HG03439 (cell line): ENCODE data around the gene KANK2.
"Not testable (repeated sequence)": the region's sequence is repeated elsewhere in the genome, so short reads cannot be mapped to it uniquely, and the experiment has no call there.

Source experiments
- ATAC-seq: cut with Tn5 transposase; IDR thresholded peaks from one replicate; pipeline ENCODE4 v1.9.1; 2021; ENCODE audit warnings: mild to moderate bottlenecking, moderate library complexity; ENCODE audit not compliant: unreplicated experiment

KANK2 gene

DNA sequence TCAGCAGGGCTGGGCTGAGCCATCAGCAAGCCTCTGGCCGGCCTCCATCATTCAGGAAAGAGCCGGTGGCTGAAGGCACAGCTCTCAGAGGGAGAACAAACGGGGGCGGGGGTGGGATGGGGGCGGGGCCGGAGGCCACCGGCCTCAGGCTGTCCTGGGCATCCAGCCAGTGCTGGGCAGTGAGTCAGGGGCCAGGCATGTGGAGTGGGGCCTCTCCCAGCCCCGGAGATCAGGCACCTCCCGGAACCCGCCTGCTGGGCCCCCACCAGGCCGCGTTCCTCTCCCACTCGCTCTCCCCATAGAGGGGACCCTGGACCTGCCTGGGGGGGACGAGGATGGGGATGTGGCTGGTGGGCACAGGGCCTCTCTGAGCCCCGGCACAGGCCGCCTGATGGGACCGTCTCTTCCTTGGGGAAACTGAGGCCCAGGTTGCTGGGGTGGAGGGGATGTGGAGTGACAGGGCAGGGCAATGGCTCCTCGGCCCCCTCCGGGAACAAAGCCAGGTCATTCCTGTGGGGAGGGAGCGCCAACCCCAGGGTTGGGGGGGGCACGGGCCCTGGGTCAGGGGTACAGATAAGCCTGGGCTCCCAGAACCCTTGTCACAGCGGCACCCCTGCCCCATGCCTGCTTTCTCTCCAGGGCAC is 54.7 kb downstream of the KANK2 start:
- no peak for ATAC-seq

DNA sequence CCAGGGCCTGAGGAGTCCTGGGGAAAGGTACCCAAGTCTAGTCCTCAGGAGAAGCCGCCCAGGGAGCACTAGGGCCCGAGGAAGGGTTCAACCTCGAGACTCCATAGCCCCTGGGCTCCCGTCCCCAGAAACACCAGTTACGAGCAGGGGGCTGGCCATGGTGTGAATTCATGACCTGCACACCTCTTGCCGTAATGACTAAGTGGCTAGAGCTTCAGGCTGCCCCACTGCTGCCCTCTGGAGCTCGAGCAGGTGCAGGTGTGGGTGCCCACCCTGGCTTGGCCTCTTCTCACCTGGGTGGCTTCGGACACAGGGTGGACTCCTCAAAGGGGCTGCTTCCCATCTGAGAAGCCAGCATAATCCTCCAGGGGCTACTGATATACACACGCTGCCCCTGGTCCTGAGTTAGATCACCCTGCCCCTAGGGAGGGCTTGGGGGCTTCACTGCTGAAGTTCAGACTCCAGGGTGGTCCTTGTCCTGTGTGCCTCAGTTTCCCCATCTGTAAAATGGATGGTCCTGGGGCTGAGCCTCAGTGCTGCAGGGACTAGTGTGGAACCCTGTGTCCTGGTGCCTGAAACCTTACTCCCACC is 55.3 kb downstream of the KANK2 start:
- no peak for ATAC-seq

GRCh38 chr19:11140896-11141295 is 56.4 kb downstream of the KANK2 start:
- no peak for ATAC-seq

- ATAC-seq: not testable (repeated sequence)
These were observed 57.3 kb downstream of the KANK2 start for GRCh38 chr19:11140023-11140538.

DNA sequence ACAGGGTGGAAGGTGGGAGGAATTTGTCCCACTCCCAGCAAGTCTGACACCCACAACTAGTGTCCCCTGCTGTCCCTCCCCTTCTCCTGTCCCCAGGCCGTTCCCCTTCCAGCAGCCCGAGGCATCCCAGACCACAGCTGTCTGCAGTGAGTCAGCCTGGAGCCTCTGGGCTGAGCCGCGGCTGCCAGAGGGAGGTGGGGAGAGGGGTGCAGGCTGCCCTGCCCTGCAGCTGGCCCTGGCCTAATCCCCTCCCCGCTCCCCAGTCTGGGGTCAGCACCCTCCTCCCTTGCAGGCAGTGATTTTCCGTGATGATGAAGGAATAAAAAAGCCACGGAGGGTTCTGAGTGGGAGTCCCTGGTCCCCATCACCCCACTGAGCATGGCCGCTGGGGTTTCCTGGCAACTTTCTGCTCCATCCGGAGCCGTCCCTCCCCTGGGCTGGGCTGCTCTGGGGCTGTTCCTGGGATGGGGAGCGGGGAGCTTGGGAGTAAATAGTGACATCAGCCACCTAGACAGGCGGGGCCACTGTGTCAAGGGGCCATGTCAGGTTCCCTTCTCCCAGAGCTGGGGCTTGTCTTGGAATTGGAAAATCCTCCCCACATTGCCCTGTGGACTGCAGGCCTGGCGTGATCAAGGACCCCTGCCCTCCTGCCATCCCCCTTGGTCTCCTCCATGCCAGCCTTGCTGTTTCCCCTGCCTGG is 58.6 kb downstream of the KANK2 start:
- ATAC-seq: no peak

GRCh38 chr19:11137542-11138384 is 59.6 kb downstream of the KANK2 start:
- ATAC-seq: no peak

GRCh38 chr19:11136400-11137101 is 60.8 kb downstream of the KANK2 start:
- no peak for ATAC-seq

- ATAC-seq: no peak
These were observed 65.9 kb downstream of the KANK2 start for GRCh38 chr19:11131471-11131870.

DNA sequence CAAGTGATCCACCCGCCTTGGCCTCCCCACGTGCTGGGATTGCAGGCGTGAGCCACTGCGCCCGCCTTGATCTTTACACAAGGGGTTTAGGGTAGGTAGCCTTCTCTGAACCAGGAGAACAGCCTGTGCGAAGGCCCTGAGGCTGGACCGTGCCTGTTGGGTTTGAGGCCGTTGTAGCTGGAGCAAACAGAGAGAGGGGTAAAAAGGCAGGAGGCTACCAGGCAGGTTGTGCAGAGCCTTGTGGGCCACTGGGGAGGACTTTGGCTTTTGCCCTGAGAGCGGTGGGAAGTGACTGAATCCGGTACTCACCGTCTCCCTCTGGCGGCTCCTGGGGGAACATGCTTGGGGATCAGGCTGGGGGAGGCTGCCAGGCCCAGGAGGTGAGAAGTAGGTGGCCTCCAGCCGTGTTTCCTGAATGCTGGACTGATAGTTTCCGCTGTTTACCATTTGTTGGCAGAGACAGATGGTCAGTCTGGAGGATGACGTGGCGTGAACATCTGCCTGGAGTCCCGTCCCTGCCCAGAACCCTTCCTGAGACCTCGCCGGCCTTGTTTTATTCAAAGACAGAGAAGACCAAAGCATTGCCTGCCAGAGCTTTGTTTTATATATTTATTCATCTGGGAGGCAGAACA is 66.4 kb downstream of the KANK2 start:
- ATAC-seq: no peak

DNA sequence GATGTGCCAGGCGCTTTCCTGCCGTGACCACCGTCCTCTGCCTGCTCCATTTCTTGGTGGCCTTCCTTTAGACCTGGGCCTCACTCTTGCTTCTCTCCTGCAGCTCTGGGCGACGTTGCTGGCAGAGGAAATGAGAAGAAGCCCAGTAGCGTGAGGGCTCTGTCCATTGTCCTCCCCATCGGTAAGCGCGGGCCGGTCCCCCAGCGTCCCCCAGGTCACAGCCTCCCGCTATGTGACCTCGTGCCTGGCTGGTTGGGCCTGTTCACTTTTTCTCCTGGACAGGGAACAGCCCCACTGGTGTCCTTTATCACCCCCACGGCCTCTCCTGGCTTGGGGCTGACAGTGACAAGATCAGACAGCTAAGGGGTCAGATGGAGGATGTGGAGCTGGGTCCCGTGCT is 69.4 kb downstream of the KANK2 start:
- no peak for ATAC-seq

GRCh38 chr19:11125994-11126685 is 71.2 kb downstream of the KANK2 start:
- ATAC-seq: no peak

- not testable (repeated sequence) for ATAC-seq
These were observed 73.2 kb downstream of the KANK2 start for GRCh38 chr19:11124157-11124556.

- ATAC-seq: no peak
These were observed 74.2 kb downstream of the KANK2 start for GRCh38 chr19:11123114-11123513.

- not testable (repeated sequence) for ATAC-seq
These were observed 75.4 kb downstream of the KANK2 start for GRCh38 chr19:11121963-11122362.

DNA sequence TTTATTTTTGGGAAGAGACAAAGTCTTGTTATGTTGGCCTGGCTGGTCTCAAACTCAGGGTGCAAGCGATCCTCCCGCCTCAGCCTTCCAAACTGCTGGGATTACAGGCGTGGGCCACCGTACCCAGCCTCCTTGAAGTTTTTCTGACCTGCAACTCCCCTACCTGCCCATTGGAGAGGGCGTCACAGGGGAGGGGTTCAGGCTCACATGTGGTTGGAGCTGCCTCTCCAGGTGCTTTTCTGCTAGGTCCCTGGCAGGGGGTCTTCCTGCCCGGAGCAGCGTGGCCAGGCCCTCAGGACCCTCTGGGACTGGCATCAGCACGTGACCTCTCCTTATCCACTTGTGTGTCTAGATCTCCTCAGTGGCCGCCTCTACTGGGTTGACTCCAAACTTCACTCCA is 80.8 kb downstream of the KANK2 start:
- ATAC-seq: no peak

DNA sequence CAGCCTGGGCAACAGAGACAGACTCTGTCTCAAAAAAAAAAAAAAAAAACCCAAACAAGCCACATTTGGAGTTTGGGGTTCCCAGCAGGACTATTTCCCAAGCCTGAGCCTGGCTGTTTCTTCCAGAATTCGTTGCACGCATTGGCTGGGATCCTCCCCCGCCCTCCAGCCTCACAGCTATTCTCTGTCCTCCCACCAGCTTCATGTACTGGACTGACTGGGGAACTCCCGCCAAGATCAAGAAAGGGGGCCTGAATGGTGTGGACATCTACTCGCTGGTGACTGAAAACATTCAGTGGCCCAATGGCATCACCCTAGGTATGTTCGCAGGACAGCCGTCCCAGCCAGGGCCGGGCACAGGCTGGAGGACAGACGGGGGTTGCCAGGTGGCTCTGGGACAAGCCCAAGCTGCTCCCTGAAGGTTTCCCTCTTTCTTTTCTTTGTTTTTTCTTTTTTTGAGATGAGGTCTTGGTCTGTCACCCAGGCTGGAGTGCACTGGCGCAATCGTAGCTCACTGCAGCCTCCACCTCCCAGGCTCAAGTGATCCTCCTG is 81.4 kb downstream of the KANK2 start:
- ATAC-seq: no peak

DNA sequence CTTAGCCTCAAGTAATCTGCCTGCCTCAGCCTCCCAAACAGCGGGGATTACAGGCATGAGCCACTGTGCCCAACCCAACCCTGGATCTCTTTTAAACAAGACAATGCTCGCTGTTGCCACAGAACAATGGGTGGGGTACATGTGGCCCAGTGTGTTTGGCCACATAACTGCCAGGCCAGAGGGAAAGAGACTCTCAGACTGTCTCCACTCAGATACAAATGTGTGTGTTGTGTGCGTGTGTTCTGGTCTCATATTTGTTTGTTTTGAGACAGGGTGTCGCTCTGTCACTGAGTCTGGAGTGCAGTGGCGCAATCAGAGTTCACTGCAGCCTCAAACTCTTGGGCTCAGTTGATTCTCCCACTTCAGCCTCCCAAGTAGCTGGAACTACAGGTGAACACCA is 82.3 kb downstream of the KANK2 start:
- no peak for ATAC-seq
